ENCODE results near the gene TRMT13.
"Not testable (repeated sequence)": the region's sequence is repeated elsewhere in the genome, so short reads cannot be mapped to it uniquely, and the experiment has no call there.

TRMT13 gene

GRCh38 chr1:100198596-100198995 lies 65.6 kb downstream of the TRMT13 start:
- no CpG with 5 or more reads among the region's 1 CpG for WGBS (ENCODE audit: insufficient coverage, insufficient read length)
- H3K4me1 ChIP-seq (ENCODE audit: control insufficient read depth, insufficient read depth, low read length): no peaks in the 10 kb centered on the region
- H3K27me3 ChIP-seq (ENCODE audit: control insufficient read depth, insufficient read depth, low read length): no peaks in the 10 kb centered on the region
- no peaks in the 10 kb centered on the region for H3K9me3 ChIP-seq (ENCODE audit: control insufficient read depth, insufficient read depth, low read length)
- H3K36me3 ChIP-seq (ENCODE audit: control insufficient read depth, insufficient read depth, low read length): no peaks in the 10 kb centered on the region; the same call in 1 of the 2 replicates
- no peak for DNase-seq (ENCODE audit: low read depth, low spot score)
- no peak overlapping the region for H3K4me3 ChIP-seq (ENCODE audit: low read length)
- no peak overlapping the region for H3K27ac ChIP-seq (ENCODE audit: low read length)

GRCh38 chr1:100200060-100200459 lies 67.1 kb downstream of the TRMT13 start:
- H3K36me3 ChIP-seq (ENCODE audit: control insufficient read depth, insufficient read depth, low read length); H3K27ac ChIP-seq (ENCODE audit: low read length); H3K9me3 ChIP-seq (ENCODE audit: control insufficient read depth, insufficient read depth, low read length); H3K27me3 ChIP-seq (ENCODE audit: control insufficient read depth, insufficient read depth, low read length); H3K4me1 ChIP-seq (ENCODE audit: control insufficient read depth, insufficient read depth, low read length); DNase-seq (ENCODE audit: low read depth, low spot score); H3K4me3 ChIP-seq (ENCODE audit: low read length): not testable (repeated sequence)
- no CpG with 5 or more reads among the region's 6 CpGs for WGBS (ENCODE audit: insufficient coverage, insufficient read length)
